Activated CD4-positive, alpha-beta memory T cell treated with anti-CD3 and anti-CD28 coated beads for 36 hours (primary cell): Measurements from ENCODE around the gene GNB2. TPM values are rescaled to one million over a fixed set of nuclear protein-coding genes. Genes with fewer than 3 reads are reported as not detected.
A peak's percentile ranks its signal among the peaks of the same experiment; 100 is the strongest.
"Not testable (repeated sequence)": the region's sequence is repeated elsewhere in the genome, so short reads cannot be mapped to it uniquely, and the experiment has no call there.

Source experiments
- CTCF ChIA-PET: fragments of 350-600 bp; sonication (Branson Sonifier 250); formaldehyde crosslinking; loops from one replicate; lab custom pipeline; 2021; ENCODE audit warnings: antibody characterized with exemption, inconsistent platforms; lab: Charles Lee
- POLR2A ChIA-PET: fragments of 350-600 bp; sonication (Branson Sonifier 250); formaldehyde crosslinking; loops from one replicate; lab custom pipeline; 2021; ENCODE audit warnings: antibody characterized with exemption; lab: Charles Lee
- DNase-seq: peaks from one replicate; pipeline ENCODE4 v3.0.0-alpha.2; 2020
- H3K27ac Mint-ChIP-seq: one replicate; pipeline ENCODE4 v1.8.0; 2021; ENCODE audit warnings: mixed read lengths
- H3K27me3 Mint-ChIP-seq: one replicate; pipeline ENCODE4 v1.8.0; 2021; ENCODE audit warnings: mixed read lengths
- H3K36me3 Mint-ChIP-seq: one replicate; pipeline ENCODE4 v1.8.0; 2021; ENCODE audit warnings: mixed read lengths
- H3K4me1 Mint-ChIP-seq: one replicate; pipeline ENCODE4 v1.8.0; 2021; ENCODE audit warnings: low read depth, mixed read lengths
- H3K4me3 Mint-ChIP-seq: one replicate; pipeline ENCODE4 v1.8.0; 2021; ENCODE audit warnings: mild to moderate bottlenecking, mixed read lengths
- H3K9me3 Mint-ChIP-seq: one replicate; pipeline ENCODE4 v1.8.0; 2021; ENCODE audit warnings: mixed read lengths
- intact Hi-C: fragments of 100-400 bp; cut with micrococcal nuclease; formaldehyde crosslinking; loops from one replicate; pipeline ENCODE4 v1.15.1; 2023
- total RNA-seq, 2 experiments: library from RNA; stranded (reverse); gene quantifications; one replicate each; pipeline ENCODE4 v1.2.3, GENCODE V29; 2021

The GNB2 gene
- total RNA-seq, 2 experiments from 2014 or later: 228 to 231 TPM

DNA sequence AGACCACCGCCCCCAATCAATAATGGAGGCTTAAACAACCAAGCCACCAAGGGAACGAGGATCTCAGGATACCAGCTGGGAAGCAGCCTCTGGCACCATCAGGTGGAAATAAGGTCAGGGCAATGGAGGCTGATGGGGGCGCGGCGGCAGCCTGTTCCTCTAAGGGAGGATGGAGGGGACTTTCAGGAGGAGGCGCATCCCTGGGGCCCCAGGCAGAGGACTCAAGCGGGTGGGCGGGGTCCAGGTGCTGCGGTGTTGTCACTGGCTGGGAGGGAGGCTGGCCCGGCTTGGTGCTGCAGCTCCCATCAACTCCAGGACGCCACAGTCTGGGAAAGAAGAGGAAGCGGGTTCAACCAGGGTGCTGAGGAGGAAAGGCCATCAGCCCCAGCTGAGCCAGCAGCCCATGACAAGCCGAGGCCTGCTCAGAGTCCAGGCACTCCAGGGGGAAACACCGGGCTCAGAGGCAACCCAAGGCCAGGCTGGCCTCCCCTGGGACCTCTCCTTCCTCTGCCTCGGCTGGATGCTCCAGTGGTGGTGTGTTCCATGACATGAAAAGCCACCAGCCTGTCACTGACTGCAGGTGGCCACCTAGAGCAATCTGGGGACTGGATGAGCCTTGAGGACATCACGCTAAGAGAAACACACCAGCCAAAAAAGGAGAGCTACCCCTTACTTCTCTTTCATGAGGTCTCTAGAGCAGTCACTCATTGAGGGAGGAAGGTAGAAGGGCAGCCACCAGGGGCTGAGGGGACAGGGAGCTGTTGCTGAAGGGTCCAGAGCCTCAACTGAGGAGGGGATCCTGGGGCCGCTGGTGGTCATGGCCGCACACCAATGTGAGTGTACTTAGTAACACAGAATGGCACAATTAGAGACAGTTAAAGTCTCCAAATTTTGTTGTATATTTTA, 15.9 kb downstream of the GNB2 start:
- Mint-ChIP-seq H3K27me3 (no peaks in the 10 kb centered on the region), H3K36me3 (peaks cover 21% of the 10 kb centered on the region), H3K4me3 (no peak overlapping the region), H3K9me3 (no peaks in the 10 kb centered on the region), H3K27ac (no peak overlapping the region), H3K4me1 (peaks cover 24% of the 10 kb centered on the region)
- DNase-seq: no peak
- ChIA-PET CTCF (interaction anchor here (1.0 to 10.9 kb wide), 7 partner anchors 11 to 104 kb away, joined by 5 to 132 read pairs (median 33); partner anchors contain the start of genes FBXO24, LRCH4, MOSPD3 and POP7), POLR2A (interaction anchor here (0.6 kb wide), 1 partner anchor 212 kb away, joined by 3 read pairs; no protein-coding TSS in a partner anchor)
- intact Hi-C loops: loop anchor here (5.0 kb wide), 3 partner anchors 57 to 127 kb away; partner anchors contain the start of genes FBXO24 and LRCH4

DNA sequence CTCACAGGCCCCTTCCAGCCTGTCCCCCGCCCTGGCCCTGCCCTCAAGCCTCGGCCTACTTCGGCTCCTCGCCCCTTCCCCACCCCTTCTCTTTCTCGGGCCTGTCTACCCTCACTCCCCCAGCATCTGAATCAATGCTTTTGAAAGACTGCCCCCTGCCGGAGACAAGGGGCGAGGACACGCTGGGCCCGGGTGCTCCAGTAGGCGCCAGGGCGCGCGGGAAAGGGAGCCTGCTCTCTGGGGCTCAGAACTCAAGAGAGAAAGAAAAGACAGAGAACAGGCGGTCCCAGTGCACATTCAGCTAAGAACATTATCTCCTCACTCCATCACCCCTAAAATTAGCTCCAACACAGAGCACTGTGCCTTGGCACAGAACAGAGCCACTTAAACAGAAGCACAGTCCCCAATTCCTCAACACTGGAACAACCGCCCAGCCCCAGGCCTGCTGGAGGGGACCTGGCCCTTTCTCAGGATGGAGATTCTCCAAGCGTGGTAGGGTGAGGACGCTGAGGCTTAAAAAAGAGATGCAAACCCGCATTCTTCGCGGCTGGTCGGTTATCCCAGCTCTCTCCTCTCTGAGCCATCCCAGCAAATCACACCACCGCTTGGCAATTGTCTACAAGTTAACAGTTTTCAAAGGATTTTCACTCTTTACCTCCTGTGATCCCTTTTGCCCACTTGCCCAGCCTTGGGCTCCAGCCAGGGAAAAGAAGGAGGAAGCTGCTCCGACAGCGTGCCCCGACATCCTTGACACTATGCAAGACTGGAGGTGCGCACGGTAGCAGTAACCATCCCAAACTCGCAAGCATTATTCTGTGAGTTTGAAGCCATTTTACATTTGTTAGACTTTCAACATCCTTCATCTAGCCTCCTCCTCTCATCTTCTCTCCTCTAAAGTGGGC, 18.4 kb downstream of the GNB2 start:
- ChIA-PET POLR2A (interaction anchor here (0.7 to 5.3 kb wide), 8 partner anchors 9 to 107 kb away, joined by 3 to 38 read pairs (median 3); partner anchors contain the start of genes FBXO24, GNB2, LRCH4 and POP7), CTCF (interaction anchor here (0.6 to 10.9 kb wide), 35 partner anchors 8 to 263 kb away, joined by 3 to 132 read pairs (median 4); partner anchors contain the start of genes FBXO24, GNB2, LRCH4 and MOSPD3)
- intact Hi-C loops: loop anchor here (2.0 to 5.0 kb wide), 4 partner anchors 17 to 130 kb away; partner anchors contain the start of genes FBXO24 and LRCH4
- Mint-ChIP-seq H3K36me3 (peaks cover 13% of the 10 kb centered on the region), H3K9me3 (no peaks in the 10 kb centered on the region), H3K4me3 (peak overlapping the region; percentile 93), H3K27ac (no peak overlapping the region), H3K27me3 (no peaks in the 10 kb centered on the region), H3K4me1 (peaks cover 37% of the 10 kb centered on the region)
- DNase-seq: peak; percentile 88

DNA sequence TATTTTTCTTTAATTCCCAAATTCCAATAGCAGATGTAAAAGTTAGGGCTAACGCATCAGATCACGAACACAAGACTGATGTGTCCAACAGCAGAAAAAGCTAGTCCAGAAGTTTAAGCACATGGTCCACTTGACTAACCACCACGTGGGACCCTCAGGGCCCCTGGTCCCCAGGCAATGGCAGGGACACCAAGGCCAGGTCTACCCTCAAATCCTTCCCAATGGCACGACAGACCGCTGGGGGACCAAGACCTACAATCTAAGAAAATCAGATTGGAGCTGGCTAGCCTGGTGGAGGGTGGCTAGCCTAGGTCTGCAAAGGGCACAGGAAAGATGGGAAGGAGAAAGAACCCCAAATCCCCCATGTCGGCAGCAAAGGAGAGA, 19.0 kb downstream of the GNB2 start:
- intact Hi-C loops: loop anchor here (2.0 to 5.0 kb wide), 4 partner anchors 18 to 130 kb away; partner anchors contain the start of genes FBXO24 and LRCH4
- H3K9me3 Mint-ChIP-seq: no peaks in the 10 kb centered on the region
- ChIA-PET POLR2A (interaction anchor here (0.7 to 5.3 kb wide), 6 partner anchors 11 to 108 kb away, joined by 3 to 38 read pairs (median 3); partner anchors contain the start of gene POP7), CTCF (interaction anchor here (0.7 to 10.9 kb wide), 24 partner anchors 9 to 242 kb away, joined by 3 to 132 read pairs (median 5); partner anchors contain the start of genes FBXO24, LRCH4, MOSPD3 and POP7)
- H3K4me3 Mint-ChIP-seq: peak overlapping the region; percentile 93
- H3K36me3 Mint-ChIP-seq: peaks cover 12% of the 10 kb centered on the region
- H3K27ac Mint-ChIP-seq: peak overlapping the region; percentile 86
- DNase-seq: no peak
- H3K4me1 Mint-ChIP-seq: peaks cover 37% of the 10 kb centered on the region
- no peaks in the 10 kb centered on the region for H3K27me3 Mint-ChIP-seq

- no peaks in the 10 kb centered on the region for H3K27me3 Mint-ChIP-seq
- POLR2A ChIA-PET: interaction anchor here (0.7 to 5.3 kb wide), 7 partner anchors 12 to 109 kb away, joined by 3 to 38 read pairs (median 3); partner anchors contain the start of gene POP7
- intact Hi-C loops: loop anchor here (1.0 to 5.0 kb wide), 6 partner anchors 12 to 131 kb away; partner anchors contain the start of genes FBXO24 and LRCH4
- H3K27ac Mint-ChIP-seq: peak overlapping the region; percentile 86
- H3K36me3 Mint-ChIP-seq: peaks cover 7% of the 10 kb centered on the region
- no peaks in the 10 kb centered on the region for H3K9me3 Mint-ChIP-seq
- peak overlapping the region; percentile 93 for H3K4me3 Mint-ChIP-seq
- peaks cover 34% of the 10 kb centered on the region for H3K4me1 Mint-ChIP-seq
- CTCF ChIA-PET: interaction anchor here (0.8 to 10.9 kb wide), 14 partner anchors 8 to 243 kb away, joined by 3 to 132 read pairs (median 14); partner anchors contain the start of genes FBXO24, LRCH4, MOSPD3 and POP7
- DNase-seq: no peak
Measured at GRCh38 chr7:100693312-100694097, 20.0 kb downstream of the GNB2 start.

DNA sequence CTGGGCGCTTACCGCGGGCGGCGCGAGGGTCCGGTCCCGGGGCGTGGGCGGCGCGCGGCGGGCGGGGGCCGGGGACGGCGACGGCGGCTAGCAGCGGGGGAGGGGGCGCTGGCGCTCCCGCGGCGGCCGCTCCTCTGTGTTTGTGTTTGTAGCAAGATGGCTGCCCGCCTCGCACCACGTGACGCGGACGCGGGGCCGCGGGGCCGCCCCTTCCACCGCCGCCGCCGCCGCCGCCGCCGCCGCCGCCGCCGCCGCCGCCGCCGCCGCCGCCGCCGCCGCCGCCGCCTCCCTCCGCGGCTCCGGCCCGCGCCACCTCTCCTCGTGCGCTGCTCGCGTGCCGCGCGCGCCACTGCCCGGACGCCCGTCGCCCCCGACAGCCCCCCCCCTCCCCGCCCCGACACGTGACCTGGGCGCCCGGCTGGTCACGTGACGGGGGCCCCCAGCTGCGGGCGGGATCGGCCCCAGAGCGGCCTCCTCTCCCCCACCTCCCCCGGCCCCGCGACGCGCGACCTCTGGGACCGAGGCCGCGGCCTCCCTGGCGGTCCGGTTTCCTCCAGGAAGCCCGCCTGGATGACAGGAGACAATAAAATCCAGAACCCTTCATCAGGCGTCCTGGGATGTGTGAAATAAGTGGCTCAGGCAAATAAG, 20.7 kb downstream of the GNB2 start, which contains the start of gene GIGYF1:
Gene GIGYF1, minus strand, starts transcription at position 153 of the 648 bp plus-strand sequence. CDS start 6,012 bp downstream, outside the sequence.
- Mint-ChIP-seq H3K4me3 (peak within 1 kb of the TSS; percentile 93), H3K9me3 (no peaks in the 10 kb centered on the region), H3K4me1 (peaks cover 31% of the 10 kb centered on the region), H3K27ac (peak within 1 kb of the TSS; percentile 86), H3K27me3 (no peaks in the 10 kb centered on the region), H3K36me3 (peaks cover 4% of the 10 kb centered on the region)
- ChIA-PET POLR2A (interaction anchor here (0.7 to 5.3 kb wide), 3 partner anchors 11 to 68 kb away, joined by 4 to 38 read pairs (median 10); partner anchors contain the start of gene POP7), CTCF (interaction anchor here (0.8 to 10.9 kb wide), 5 partner anchors 11 to 159 kb away, joined by 3 to 132 read pairs (median 9); partner anchors contain the start of genes FBXO24, LRCH4, POP7 and SLC12A9)
- DNase-seq: peak; percentile 77
- intact Hi-C loops: loop anchor here (1.0 to 5.0 kb wide), 5 partner anchors 11 to 132 kb away; partner anchors contain the start of genes FBXO24 and LRCH4

- H3K27ac Mint-ChIP-seq: peak overlapping the region; percentile 55
- peaks cover 6% of the 10 kb centered on the region for H3K27me3 Mint-ChIP-seq
- H3K36me3 Mint-ChIP-seq: peaks cover 4% of the 10 kb centered on the region
- peaks cover 28% of the 10 kb centered on the region for H3K4me1 Mint-ChIP-seq
- ChIA-PET POLR2A (interaction anchor here (5.3 kb wide), 1 partner anchor 10 kb away, joined by 38 read pairs; the partner anchor contains the start of gene POP7), CTCF (interaction anchor here (0.6 to 10.9 kb wide), 5 partner anchors 9 to 620 kb away, joined by 3 to 132 read pairs (median 4); partner anchors contain the start of genes MOSPD3 and POP7)
- no peaks in the 10 kb centered on the region for H3K9me3 Mint-ChIP-seq
- H3K4me3 Mint-ChIP-seq: no peak overlapping the region
- intact Hi-C loops: no loop called here
- no peak for DNase-seq
Measured at GRCh38 chr7:100696123-100696521, 22.6 kb downstream of the GNB2 start.

DNA sequence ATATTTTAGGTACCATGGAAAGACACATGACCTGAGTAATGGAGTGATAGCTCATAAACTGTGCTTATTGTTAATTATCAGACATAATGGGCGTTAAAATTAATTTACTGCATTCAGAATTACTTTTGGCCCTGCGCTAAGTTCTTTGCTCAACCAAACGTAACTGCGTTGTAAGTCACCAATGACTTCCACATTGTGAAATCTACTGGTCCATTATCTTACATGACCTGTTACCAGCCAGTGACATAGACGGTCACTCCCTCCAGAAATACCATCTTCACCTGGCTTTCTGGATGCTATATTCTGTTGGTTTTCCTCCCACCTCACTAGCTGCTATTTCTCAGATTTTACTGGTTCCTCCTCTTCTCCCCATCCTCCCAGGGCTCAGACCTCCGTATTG, 25.5 kb downstream of the GNB2 start:
- H3K36me3 Mint-ChIP-seq: no peaks in the 10 kb centered on the region
- no peak overlapping the region for H3K27ac Mint-ChIP-seq
- H3K27me3 Mint-ChIP-seq: peaks cover 6% of the 10 kb centered on the region
- no peak overlapping the region for H3K4me3 Mint-ChIP-seq
- POLR2A ChIA-PET: interaction anchor here (1.2 kb wide), 1 partner anchor 33 kb away, joined by 3 read pairs; no protein-coding TSS in a partner anchor
- no peaks in the 10 kb centered on the region for H3K9me3 Mint-ChIP-seq
- intact Hi-C loops: no loop called here
- no peak for DNase-seq
- CTCF ChIA-PET: interaction anchor here (0.9 to 1.3 kb wide), 3 partner anchors 27 to 135 kb away, joined by 3 to 6 read pairs (median 3); no protein-coding TSS in a partner anchor
- peaks cover 13% of the 10 kb centered on the region for H3K4me1 Mint-ChIP-seq

DNA sequence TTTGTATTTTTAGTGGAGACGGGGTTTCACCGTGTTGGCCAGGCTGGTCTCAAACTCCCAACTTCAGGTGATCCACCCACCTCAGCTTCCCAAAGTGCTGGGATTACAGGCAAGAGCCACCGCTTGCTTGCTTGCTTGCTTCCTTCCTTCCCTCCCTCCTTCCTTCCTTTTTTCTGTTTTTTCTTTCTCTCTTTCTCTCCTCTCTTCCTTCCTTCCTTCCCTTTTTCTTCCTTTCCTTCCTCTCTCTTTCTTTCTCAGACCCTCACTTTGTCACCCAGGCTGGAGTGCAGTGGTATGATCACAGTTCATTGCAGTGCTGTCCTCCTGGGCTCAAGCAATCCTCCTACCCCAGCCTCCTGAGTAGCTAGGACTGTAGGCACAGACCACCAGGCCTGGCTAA, 27.5 kb downstream of the GNB2 start:
- DNase-seq, H3K36me3 Mint-ChIP-seq, H3K27me3 Mint-ChIP-seq, POLR2A ChIA-PET, H3K4me3 Mint-ChIP-seq, H3K27ac Mint-ChIP-seq, H3K9me3 Mint-ChIP-seq, H3K4me1 Mint-ChIP-seq, intact Hi-C loops: not testable (repeated sequence)
- CTCF ChIA-PET: interaction anchor here (0.7 to 2.6 kb wide), 3 partner anchors 9 to 175 kb away, joined by 3 to 16 read pairs (median 3); partner anchors contain the start of gene SLC12A9

- CTCF ChIA-PET: interaction anchor here (0.5 to 6.5 kb wide), 58 partner anchors 12 to 625 kb away, joined by 3 to 132 read pairs (median 4); partner anchors contain the start of genes EPO, FBXO24, GIGYF1 and GNB2
- Mint-ChIP-seq H3K27ac (peak overlapping the region; percentile 88), H3K36me3 (peaks cover 8% of the 10 kb centered on the region), H3K4me1 (peaks cover 14% of the 10 kb centered on the region), H3K27me3 (peaks cover 2% of the 10 kb centered on the region), H3K4me3 (peak overlapping the region; percentile 90), H3K9me3 (no peaks in the 10 kb centered on the region)
- DNase-seq: peak; percentile 87
- POLR2A ChIA-PET: interaction anchor here (0.6 to 2.3 kb wide), 21 partner anchors 11 to 277 kb away, joined by 3 to 38 read pairs (median 5); partner anchors contain the start of genes FBXO24, GIGYF1, GNB2 and MEPCE
- intact Hi-C loops: loop anchor here (1.0 to 5.0 kb wide), 6 partner anchors 11 to 276 kb away; partner anchors contain the start of genes GIGYF1, GNB2, MEPCE and SLC12A9
Measured at GRCh38 chr7:100705320-100705752, 31.8 kb downstream of the GNB2 start.
